ENCODE measurements around the gene ZBTB39. TPM values are rescaled to one million over a fixed set of nuclear protein-coding genes. Genes with fewer than 3 reads are reported as not detected.

The ZBTB39 gene
- total and polyA plus RNA-seq, 2 of the 13 experiments (the other 11 are each of a cell fraction or from before 2014, with no cell fraction given), result 6.5 to 6.9 TPM

DNA sequence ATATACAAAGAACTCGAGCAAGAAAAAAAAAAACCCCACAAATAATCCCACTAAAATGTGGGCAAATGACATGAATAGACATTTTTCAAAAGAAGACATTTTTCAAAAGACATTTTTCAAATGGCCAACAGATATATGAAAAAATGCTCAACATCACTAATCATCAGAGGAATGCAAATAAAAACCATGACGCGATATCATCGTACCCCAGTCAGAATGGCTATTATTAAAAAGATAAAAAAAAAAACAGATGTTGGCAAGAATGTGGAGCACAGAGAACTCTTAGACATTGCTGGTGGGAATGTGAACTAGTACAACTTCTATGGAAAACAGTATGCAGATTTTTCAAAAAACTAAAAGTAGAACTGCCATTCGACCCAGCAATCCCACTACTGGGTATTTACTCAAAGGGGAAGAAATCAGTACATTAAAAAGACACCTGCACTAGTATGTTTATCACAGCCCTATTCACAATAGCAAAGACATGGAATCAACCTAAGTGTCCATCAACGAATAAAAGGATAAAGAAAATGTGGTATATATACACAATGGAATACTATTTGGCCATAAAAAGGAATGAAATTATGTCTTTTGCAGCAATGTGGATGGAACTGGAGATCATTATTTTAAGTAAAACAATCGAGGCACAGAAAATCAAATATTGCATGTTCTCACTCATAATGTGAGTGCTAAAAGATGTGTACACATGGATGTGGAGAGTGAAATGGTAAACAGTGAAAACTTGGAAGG is 16.3 kb downstream of the ZBTB39 start (continued):
- TF ChIP-seq, protein P1, sequence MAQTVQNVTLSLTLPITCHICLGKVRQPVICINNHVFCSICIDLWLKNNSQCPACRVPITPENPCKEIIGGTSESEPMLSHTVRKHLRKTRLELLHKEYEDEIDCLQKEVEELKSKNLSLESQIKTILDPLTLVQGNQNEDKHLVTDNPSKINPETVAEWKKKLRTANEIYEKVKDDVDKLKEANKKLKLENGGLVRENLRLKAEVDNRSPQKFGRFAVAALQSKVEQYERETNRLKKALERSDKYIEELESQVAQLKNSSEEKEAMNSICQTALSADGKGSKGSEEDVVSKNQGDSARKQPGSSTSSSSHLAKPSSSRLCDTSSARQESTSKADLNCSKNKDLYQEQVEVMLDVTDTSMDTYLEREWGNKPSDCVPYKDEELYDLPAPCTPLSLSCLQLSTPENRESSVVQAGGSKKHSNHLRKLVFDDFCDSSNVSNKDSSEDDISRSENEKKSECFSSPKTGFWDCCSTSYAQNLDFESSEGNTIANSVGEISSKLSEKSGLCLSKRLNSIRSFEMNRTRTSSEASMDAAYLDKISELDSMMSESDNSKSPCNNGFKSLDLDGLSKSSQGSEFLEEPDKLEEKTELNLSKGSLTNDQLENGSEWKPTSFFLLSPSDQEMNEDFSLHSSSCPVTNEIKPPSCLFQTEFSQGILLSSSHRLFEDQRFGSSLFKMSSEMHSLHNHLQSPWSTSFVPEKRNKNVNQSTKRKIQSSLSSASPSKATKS (CRISPR knock-in tag; IDR thresholded peaks at IDR 0.05), result no peak
- TF ChIP-seq, protein P2, sequence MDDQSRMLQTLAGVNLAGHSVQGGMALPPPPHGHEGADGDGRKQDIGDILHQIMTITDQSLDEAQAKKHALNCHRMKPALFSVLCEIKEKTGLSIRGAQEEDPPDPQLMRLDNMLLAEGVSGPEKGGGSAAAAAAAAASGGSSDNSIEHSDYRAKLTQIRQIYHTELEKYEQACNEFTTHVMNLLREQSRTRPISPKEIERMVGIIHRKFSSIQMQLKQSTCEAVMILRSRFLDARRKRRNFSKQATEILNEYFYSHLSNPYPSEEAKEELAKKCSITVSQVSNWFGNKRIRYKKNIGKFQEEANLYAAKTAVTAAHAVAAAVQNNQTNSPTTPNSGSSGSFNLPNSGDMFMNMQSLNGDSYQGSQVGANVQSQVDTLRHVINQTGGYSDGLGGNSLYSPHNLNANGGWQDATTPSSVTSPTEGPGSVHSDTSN (CRISPR knock-in tag; IDR thresholded peaks at IDR 0.05; ENCODE audit: borderline replicate concordance), result no peak
- TF ChIP-seq, protein P3, sequence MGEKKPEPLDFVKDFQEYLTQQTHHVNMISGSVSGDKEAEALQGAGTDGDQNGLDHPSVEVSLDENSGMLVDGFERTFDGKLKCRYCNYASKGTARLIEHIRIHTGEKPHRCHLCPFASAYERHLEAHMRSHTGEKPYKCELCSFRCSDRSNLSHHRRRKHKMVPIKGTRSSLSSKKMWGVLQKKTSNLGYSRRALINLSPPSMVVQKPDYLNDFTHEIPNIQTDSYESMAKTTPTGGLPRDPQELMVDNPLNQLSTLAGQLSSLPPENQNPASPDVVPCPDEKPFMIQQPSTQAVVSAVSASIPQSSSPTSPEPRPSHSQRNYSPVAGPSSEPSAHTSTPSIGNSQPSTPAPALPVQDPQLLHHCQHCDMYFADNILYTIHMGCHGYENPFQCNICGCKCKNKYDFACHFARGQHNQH (CRISPR knock-in tag; IDR thresholded peaks at IDR 0.05), result no peak
- TF ChIP-seq, protein P4, sequence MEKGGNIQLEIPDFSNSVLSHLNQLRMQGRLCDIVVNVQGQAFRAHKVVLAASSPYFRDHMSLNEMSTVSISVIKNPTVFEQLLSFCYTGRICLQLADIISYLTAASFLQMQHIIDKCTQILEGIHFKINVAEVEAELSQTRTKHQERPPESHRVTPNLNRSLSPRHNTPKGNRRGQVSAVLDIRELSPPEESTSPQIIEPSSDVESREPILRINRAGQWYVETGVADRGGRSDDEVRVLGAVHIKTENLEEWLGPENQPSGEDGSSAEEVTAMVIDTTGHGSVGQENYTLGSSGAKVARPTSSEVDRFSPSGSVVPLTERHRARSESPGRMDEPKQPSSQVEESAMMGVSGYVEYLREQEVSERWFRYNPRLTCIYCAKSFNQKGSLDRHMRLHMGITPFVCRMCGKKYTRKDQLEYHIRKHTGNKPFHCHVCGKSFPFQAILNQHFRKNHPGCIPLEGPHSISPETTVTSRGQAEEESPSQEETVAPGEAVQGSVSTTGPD (CRISPR knock-in tag; IDR thresholded peaks at IDR 0.05), result no peak
- TF ChIP-seq GATA4 (IDR thresholded peaks at IDR 0.05; ENCODE audit: borderline replicate concordance, low read depth) (no peak), ZNF20 (CRISPR knock-in tag; IDR thresholded peaks at IDR 0.05) (no peak)
- TF ChIP-seq, protein P5, sequence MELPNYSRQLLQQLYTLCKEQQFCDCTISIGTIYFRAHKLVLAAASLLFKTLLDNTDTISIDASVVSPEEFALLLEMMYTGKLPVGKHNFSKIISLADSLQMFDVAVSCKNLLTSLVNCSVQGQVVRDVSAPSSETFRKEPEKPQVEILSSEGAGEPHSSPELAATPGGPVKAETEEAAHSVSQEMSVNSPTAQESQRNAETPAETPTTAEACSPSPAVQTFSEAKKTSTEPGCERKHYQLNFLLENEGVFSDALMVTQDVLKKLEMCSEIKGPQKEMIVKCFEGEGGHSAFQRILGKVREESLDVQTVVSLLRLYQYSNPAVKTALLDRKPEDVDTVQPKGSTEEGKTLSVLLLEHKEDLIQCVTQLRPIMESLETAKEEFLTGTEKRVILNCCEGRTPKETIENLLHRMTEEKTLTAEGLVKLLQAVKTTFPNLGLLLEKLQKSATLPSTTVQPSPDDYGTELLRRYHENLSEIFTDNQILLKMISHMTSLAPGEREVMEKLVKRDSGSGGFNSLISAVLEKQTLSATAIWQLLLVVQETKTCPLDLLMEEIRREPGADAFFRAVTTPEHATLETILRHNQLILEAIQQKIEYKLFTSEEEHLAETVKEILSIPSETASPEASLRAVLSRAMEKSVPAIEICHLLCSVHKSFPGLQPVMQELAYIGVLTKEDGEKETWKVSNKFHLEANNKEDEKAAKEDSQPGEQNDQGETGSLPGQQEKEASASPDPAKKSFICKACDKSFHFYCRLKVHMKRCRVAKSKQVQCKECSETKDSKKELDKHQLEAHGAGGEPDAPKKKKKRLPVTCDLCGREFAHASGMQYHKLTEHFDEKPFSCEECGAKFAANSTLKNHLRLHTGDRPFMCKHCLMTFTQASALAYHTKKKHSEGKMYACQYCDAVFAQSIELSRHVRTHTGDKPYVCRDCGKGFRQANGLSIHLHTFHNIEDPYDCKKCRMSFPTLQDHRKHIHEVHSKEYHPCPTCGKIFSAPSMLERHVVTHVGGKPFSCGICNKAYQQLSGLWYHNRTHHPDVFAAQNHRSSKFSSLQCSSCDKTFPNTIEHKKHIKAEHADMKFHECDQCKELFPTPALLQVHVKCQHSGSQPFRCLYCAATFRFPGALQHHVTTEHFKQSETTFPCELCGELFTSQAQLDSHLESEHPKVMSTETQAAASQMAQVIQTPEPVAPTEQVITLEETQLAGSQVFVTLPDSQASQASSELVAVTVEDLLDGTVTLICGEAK (IDR thresholded peaks at IDR 0.05), result no peak
- TF ChIP-seq, protein P5 (CRISPR knock-in tag; IDR thresholded peaks at IDR 0.05), result no peak
- TF ChIP-seq, protein P6, sequence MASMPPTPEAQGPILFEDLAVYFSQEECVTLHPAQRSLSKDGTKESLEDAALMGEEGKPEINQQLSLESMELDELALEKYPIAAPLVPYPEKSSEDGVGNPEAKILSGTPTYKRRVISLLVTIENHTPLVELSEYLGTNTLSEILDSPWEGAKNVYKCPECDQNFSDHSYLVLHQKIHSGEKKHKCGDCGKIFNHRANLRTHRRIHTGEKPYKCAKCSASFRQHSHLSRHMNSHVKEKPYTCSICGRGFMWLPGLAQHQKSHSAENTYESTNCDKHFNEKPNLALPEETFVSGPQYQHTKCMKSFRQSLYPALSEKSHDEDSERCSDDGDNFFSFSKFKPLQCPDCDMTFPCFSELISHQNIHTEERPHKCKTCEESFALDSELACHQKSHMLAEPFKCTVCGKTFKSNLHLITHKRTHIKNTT (CRISPR knock-in tag; IDR thresholded peaks at IDR 0.05), result no peak
